ENCODE measurements around the gene CCDC106.

CCDC106 gene

DNA sequence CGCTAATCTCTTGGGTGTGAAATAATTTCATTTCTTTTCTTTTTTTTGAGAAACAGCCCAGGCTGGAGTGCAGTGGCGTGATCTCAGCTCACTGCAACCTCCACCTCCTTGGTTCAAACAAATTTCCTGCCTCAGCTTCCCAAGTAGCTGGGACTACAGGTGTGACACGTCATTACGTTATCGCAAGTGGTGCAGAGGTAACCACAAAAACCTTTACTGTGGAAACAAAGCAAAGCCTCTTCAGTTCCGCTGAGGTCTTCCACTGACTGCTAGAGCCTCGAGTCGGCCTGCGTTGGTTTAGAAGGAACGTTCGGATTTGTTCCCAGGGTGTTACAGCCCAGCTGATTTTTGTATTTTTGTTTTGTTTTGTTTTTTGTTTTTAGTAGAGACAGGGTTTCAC, 21.7 kb upstream of the CCDC106 start:
- H3K4me3 ChIP-seq (ENCODE audit: low read length) = peak overlapping the region; percentile 22
- DNase-seq (ENCODE audit: low read depth, low spot score) = peak; percentile 97

DNA sequence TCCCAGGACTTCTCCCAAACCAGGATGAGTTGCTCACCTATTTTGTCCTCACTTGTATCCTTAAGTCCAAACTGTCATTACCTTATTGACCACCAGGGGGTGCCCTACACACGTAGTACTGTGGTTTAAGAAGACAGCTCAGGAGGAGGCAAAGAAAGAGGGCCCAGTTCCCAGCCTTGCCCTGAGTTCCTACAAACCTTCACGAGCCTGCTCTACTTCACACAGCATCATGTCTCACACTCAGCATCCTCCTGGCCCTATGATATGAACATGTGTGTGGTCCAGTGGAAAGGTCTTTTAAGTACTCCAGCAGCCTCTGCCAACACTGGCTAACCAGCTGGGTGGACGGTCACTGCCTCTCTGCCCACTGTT, 15.6 kb upstream of the CCDC106 start:
- H3K4me3 ChIP-seq (ENCODE audit: low read length) = no peak overlapping the region
- DNase-seq (ENCODE audit: low read depth, low spot score) = peak; percentile 98

DNA sequence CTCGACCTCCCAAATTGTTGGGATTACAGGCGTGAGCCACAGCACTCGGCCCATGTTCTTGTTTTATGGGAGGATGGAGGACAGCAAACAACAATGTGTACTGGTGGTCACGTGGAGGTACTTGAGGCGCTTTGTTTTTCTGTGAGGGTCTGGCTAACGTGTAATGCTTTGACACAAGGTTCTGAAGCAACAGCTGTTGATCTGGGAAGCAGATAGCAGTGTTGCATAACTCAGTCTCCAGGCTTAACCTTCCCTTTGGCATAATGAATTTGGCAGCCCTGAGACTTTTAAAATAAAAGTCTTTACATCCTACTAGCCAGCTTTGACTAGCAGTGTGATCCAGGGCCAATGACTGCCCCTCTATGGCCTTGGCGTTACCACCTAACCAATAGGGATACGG, 14.2 kb upstream of the CCDC106 start:
- DNase-seq (ENCODE audit: low read depth, low spot score) = no peak
- no peak overlapping the region; the same call in 1 of the 2 replicates for H3K4me3 ChIP-seq (ENCODE audit: low read length)

DNA sequence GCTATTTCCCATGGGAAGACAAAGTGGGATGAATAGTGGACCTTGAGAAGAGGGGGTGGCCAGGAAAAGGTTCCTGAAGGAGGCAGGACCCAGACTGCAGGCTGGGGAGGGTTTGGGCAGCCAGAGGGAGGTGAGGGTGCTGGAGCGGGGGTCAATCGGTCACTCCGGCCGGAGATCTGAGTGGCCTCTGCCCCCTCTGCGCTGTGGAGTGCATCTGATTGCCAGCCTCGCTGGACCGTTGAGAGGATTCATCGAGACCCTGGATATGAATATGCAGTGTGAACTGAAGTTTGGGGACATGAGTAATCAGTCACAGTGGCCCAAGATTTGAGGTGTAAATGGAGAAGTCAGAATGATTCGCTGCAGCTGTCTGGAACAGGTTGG, 12.7 kb upstream of the CCDC106 start:
- H3K4me3 ChIP-seq (ENCODE audit: low read length) = peak overlapping the region; percentile 100
- no peak for DNase-seq (ENCODE audit: low read depth, low spot score)

DNA sequence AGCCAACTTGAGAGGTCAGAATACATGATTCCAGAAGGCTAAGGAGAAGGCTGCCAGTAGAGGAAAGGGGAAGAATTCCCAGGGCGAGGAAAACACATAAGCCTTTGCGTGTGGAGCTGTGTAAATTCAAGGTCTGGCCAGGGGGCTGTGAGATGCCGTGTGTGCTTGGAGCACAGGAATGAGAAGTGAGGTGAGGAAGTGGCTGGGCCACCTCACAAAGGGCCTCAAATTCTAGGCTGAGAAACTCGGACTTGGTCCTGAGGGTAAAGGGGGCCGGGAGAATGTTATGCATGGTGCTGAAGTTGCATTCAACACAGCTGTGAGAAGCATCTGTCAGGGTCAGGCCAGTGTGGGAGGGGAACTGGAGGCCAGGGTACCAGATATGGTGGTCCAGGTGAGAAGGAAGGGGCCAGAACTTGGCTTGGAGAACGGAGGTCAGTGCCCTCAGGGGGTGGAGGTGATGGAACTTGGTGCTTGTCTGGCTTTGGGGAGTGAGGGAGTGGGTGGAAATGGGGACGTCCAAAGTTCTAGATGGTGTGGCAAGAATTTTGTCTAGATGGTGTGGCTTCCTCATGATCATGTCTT, 12.1 kb upstream of the CCDC106 start:
- no peak for DNase-seq (ENCODE audit: low read depth, low spot score)
- peak overlapping the region; percentile 100 for H3K4me3 ChIP-seq (ENCODE audit: low read length)

DNA sequence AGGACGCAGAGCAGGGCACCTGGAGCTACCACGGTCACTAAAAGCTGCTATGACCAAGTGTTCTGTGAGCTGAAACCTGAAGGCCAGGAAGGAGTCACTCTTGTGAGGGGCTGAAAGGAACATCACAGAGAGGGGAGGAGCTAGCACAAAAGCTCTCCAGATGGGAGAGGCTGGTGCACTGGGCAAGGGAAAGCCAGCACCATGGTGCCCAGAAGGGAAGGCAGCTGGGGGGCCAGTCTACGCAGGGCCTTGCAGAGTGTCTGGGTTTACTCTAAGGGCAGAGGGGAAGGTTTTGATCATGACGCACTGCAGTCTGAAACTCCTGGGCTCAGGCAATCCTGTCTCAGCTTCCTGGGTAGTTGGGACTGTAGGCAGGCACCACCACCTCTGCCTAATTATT, 11.3 kb upstream of the CCDC106 start:
- DNase-seq (ENCODE audit: low read depth, low spot score) = no peak
- H3K4me3 ChIP-seq (ENCODE audit: low read length) = peak overlapping the region; percentile 100

DNA sequence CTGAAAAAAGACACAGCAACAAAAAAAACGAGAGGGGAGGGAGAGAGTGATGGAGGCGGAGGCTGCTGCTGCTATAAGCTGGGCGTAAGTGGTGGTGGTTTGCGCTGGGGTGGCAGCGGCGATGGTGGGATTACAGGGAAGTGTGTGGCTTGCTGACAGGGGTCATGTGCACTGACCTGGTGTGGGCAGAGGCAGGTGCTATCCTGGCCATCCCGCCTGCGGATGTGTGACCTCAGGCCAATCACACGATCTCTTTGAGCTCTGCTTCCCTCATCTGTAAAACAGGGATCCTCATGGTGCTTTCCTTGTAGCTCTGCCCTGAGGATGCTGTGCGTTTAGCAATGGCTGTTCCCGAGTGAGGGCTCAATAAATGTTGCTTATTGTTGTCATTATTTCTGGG, 10.5 kb upstream of the CCDC106 start:
- H3K4me3 ChIP-seq (ENCODE audit: low read length) = no peak overlapping the region
- DNase-seq (ENCODE audit: low read depth, low spot score) = no peak

DNA sequence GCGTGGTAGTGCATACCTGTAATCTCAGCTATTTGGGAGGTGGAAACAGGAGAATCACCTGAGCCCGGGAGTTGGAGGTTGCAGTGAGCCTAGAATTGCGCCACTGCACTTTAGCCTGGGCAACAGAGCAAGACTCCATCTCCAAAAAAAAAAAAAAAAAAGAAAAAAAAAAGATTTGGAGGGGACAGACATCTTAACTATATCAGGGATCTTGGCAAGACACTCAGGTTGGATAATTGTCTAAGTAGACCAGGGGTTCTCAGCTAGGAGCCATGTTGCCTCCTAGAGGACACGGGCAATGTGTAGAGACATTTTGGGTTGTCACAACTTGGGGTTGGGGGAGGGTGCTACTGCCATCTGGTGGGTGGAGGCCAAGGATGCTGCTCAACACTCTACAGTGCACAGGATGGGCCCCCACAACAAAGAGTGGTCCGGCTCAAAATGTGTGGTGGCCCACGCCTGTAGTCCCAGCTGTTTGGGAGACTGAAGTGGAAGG, 9.1 kb upstream of the CCDC106 start:
- peak; percentile 79 for DNase-seq (ENCODE audit: low read depth, low spot score)
- H3K4me3 ChIP-seq (ENCODE audit: low read length) = no peak overlapping the region

DNA sequence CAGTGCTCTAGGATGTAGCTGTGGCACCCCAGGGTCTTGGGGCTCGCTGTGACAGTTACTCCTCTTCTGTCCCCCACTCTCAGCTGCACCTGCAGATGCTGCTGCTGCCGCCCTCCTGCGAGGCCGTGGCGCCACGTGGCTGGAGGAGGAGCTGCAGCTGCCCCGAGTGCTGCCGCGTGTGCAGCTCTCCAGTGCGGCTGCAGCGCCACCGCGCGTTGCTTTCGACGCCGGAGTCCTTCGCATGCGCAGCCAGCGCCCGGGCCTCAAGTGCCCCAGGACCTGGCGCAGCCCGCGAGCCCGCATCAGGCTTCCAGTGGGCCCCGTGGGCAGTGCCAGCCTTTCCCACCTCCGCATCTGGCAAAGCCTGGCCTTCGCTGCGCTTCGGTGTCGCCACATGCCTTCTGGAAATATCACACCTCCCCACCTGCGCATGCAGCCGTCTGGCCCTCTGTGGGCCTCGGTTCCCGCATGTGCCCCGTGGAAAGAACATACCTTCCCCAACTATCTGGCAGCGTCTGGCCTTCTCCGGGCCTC, 7.9 kb upstream of the CCDC106 start:
- DNase-seq (ENCODE audit: low read depth, low spot score) = peak; percentile 69
- no peak overlapping the region; the same call in 1 of the 2 replicates for H3K4me3 ChIP-seq (ENCODE audit: low read length)

DNA sequence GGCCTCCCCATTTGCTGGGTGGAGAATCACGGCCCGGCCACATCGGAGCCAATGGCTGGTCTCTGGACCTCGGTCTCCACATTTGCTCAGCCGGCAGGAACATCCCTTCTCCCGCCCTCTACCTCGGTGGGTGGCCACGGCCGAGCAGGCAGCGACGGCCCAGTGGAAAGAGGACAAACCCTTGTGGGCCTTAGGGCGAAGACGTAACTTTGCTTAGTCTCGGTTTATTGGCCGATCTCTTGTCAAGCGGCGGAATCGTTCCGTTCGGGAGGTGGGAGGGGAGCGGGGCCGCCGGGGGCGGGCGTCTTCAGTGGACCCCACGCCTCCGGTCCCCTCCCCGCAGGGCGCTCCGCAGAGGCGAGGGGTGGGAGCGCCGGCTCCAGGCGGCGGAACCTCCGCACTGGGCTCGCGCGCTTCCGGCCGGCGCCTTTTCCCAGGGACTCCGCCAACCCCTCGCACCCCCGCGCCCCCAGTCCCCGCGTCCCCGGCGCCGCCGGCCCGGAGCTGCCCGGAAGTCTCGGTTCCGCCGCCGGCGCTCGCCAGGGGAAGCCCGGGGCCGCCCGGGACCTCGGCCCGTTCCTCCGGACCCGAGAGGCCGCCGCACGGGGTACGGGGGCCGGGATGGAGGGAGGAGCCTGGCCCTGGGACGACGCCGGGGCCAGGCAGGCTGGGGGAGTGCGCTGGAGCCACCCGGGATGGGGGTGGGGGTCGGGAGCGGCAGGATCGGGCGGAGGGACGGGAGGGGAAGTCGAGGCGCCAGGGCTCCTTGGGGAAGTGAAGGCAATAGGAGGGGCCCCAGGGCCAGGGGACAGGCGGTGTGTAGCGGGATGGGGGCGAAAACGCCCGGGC, 7.2 kb upstream of the CCDC106 start, which contains the start of gene ZNF580:
ZNF580 (plus strand) TSS at position 426 of the 849 bp plus-strand sequence. CDS start 1,507 bp downstream, outside the sequence.
- H3K4me3 ChIP-seq (ENCODE audit: low read length) = peak within 1 kb of the TSS; percentile 92
- no peak for DNase-seq (ENCODE audit: low read depth, low spot score)

DNA sequence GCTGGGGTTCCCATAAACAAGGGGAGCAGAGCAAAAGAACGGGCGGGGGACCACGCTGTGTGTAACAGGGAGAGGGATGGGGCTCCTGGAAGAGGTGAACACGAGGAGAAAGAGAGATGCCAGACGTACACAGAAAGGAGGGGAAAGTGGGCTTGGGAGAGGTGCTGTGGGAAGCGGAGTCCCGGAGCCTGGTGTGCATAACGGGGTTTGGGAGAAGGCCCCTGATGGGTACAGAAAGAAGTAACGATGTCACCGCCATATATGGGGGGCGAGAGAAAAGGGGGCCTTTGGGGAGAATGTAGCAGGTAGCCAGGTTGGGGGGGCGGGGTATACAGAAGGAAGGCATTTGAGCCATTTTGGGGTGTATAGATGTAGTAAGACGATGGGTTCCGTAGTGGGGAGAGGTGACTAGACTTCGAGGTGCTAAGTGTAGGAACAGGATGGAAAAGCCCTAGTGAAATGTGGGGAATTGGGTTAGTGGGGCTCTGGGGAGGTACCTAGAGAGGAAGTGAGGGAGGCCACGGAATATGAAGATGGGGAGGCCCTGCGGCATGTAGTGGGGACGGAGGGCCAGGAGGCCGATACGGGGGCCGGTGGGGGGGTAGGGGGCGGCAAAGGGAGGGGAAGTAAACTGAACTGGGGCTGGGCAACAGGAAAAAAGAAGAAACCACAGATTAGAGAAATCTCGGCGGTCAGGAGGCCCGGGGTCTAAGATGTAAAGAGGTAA, 6.4 kb upstream of the CCDC106 start:
- H3K4me3 ChIP-seq (ENCODE audit: low read length) = peak overlapping the region; percentile 92
- no peak for DNase-seq (ENCODE audit: low read depth, low spot score)

DNA sequence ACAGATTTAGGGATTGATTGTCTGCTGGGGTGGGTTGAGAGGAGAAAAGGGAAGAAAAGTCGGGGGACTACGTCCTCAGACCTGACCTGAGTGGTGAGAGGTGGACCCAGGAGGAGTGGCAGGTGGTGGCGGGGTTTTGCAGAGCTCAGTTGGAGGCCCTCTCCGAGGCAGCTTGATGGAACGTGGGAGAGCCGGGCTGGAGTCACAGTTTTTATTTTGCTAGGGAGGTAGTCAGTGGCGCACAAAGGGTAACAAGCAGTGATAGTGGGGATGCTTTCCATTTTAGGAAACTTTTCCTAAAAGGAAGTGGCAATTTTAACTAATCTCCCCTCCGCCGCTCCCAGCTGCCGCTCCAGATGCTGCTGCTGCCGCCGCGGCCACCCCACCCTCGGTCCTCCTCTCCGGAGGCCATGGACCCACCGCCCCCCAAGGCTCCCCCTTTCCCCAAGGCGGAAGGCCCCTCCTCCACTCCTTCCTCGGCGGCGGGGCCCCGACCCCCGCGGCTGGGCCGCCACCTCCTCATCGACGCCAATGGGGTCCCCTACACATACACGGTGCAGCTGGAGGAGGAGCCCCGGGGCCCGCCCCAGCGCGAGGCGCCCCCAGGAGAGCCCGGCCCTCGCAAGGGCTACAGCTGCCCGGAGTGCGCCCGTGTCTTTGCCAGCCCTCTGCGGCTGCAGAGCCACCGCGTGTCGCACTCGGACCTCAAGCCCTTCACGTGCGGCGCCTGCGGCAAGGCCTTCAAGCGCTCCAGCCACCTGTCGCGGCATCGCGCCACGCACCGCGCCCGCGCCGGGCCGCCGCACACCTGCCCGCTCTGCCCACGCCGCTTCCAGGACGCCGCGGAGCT, 5.6 kb upstream of the CCDC106 start:
- H3K4me3 ChIP-seq (ENCODE audit: low read length) = peak overlapping the region; percentile 92
- no peak for DNase-seq (ENCODE audit: low read depth, low spot score)

DNA sequence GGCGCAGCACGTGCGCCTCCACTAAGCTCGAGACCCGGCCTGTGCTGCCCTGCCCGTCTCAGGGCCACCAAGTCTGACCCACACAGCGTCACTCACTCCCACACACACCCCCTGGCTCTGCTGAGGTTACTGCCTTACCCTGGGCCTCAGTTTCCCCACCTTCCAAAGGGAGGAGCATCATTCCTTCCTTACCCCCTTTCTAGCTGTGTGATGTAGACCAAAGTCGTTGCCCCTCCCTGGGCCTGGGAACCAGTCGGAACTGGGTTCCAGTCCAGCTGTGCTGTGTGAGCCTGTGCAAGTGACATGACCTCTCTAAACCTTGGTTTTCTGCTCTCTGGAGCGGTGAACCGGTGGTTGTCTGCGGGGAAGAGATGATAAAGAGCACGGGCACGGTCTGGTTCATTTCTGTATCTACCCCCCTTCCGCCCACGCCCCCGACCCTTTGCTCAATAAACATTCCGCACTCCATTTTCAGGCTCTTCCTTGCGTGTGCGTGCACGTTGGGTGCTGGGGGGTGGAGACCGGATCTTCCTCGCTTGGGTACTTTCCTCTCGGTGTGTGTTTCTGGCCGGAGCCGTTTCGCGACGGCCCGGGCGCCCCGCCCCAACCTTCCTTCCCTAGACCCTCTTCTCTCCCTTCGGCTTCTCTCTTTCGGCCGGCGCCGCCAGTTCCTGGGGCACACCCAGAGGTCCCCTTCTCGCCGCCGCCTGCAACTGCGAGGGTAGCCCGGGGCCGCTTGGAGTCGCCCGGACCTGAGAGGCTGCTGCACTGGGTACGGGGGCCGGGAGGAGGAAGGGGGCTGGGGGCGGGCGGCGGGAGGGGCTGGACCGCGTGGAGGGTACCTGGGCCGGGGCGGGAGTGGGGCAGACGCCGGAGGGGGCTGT, 4.8 kb upstream of the CCDC106 start, which contains the start of gene ZNF581:
ZNF581 (plus strand) TSS at position 647 of the 884 bp plus-strand sequence. CDS start 923 bp downstream, outside the sequence.
- peak; percentile 83 for DNase-seq (ENCODE audit: low read depth, low spot score)
- peak within 1 kb of the TSS; percentile 92 for H3K4me3 ChIP-seq (ENCODE audit: low read length)

DNA sequence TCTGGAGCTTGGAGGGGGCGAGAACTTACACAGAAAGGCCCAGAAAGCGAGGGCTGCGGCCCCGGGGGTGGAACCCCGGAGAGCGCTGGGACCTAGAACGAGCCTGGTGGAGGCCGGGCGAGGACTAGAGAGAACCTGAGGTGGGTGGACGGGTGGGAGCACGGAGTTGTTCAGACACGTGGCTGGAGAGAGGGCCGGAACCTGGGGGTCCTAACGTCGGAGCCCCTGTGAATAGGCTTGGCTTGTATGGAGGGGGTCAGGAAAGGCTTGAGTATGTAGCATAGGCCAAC, 4.2 kb upstream of the CCDC106 start:
- no peak for DNase-seq (ENCODE audit: low read depth, low spot score)
- H3K4me3 ChIP-seq (ENCODE audit: low read length) = peak overlapping the region; percentile 92

DNA sequence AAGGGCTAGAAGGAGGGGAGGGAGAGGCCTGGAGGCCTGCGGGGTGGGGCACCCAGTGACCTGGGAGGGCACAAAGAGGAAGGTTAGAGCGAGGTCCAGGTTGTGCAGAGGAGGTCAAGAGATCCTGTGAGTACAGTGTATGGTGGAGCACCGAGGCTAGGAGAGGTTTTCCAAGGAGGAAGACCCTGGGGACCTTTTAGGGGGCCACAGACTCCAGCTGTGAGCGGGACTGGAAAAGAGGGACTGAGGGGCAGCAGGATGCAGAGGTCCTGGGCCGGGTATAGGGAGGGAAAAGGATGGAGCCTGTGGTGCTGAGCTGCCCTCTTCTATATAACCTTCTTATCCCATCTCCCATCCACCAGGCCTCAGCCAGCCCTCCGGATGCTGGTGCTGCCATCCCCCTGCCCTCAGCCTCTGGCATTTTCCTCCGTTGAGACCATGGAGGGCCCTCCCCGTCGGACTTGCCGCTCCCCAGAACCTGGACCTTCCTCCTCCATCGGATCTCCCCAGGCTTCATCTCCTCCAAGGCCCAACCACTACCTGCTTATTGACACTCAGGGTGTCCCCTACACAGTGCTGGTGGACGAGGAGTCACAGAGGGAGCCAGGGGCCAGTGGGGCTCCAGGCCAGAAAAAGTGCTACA, 3.7 kb upstream of the CCDC106 start:
- peak overlapping the region; percentile 92 for H3K4me3 ChIP-seq (ENCODE audit: low read length)
- DNase-seq (ENCODE audit: low read depth, low spot score) = no peak

DNA sequence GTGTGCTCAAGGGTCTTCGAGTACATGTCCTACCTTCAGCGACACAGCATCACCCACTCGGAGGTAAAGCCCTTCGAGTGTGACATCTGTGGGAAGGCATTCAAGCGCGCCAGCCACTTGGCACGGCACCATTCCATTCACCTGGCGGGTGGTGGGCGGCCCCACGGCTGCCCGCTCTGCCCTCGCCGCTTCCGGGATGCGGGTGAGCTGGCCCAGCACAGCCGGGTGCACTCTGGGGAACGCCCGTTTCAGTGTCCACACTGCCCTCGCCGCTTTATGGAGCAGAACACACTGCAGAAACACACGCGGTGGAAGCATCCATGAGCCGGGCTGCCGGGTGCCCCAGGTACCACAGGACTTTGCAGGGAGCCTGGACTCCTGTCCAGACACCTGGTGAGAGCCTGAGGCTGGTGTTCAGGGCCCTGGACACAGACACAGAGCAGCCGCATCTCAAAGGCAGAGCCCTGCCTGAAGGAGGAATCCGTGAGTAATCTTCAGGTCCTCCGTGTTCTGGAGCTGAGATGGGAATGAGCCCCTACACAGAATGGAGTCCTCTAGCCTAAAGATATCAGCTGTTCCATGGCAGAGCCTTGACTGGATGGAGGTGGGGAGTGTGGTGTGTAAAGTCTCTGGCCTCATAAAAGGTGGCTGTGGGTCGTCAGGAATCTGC, 3.0 kb upstream of the CCDC106 start:
- DNase-seq (ENCODE audit: low read depth, low spot score) = no peak
- peak overlapping the region; percentile 92 for H3K4me3 ChIP-seq (ENCODE audit: low read length)

DNA sequence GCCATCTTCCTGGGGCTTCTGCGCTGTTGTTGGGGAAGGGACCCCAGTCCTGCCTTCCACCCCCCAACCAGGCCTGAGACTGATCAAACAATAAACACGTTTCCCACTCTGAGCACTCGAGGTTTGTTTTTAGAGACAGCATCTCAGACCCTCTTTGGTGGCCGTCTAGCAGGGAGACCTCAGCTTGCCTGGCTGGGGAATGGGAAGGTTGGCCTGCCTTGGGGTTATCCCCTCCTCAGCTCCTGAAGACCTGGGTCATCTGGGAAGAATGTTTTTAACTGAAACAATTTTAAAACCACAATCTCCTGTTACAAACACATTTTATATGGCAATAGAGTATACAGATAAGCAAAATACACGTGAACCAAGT, 2.5 kb upstream of the CCDC106 start:
- H3K4me3 ChIP-seq (ENCODE audit: low read length) = no peak overlapping the region
- DNase-seq (ENCODE audit: low read depth, low spot score) = no peak

All from Jurkat, Clone E6-1 (cell line).